Tibial nerve (tissue), 4 donors: Measurements from ENCODE around the gene ZDHHC7.

Experiments used
- CTCF ChIP-seq, 5 experiments: fragments of 200-600 bp in 3 of 5; fragments of 450-650 bp in 2 of 5; sonication (generic) in 3 of 5; IDR thresholded peaks; one replicate each; pipeline ENCODE4 v1.5.1; 2016 to 2019; ENCODE audit warnings: antibody characterized with exemption in 5 of 5, mild to moderate bottlenecking in 3 of 5, moderate library complexity in 2 of 5
- EP300 ChIP-seq, 2 donors: sonication (generic); formaldehyde crosslinking; IDR thresholded peaks; one replicate each; pipeline ENCODE4 v1.6.1; 2017; ENCODE audit warnings: antibody characterized with exemption in 2 of 2, mild to moderate bottlenecking in 1 of 2

DNA sequence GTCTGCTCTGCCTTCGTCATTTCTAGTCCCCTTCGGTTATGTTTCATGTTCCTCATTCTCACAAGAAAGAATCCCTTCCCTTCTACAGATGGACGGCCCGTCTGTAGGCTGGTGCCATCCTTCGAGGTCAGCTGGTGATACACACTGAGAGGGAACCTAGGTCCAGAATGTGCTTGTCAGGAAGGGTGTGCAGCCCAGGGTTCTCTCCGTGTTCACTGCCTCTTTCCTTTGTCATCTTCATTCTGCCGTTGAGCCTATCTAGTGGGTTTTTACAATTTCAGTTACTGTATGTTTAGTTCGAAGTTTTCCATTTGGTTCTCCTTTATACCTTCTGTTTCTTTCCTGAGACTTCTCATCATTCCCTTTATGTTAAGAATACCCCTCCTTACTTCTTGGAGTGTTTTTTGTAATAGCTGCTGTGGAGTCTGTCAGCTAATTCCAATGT lies 35.2 kb upstream of the ZDHHC7 start:
- no peak for TF ChIP-seq CTCF (IDR thresholded peaks at IDR 0.05)
- TF ChIP-seq EP300 (IDR thresholded peaks at IDR 0.05), result no peak
